GM21447 (cell line): ENCODE measurements around the gene MRTFB.

ENCODE experiments used
- ATAC-seq: cut with Tn5 transposase; IDR thresholded peaks from one replicate; pipeline ENCODE4 v1.9.1; 2021; ENCODE audit not compliant: unreplicated experiment

MRTFB gene

DNA sequence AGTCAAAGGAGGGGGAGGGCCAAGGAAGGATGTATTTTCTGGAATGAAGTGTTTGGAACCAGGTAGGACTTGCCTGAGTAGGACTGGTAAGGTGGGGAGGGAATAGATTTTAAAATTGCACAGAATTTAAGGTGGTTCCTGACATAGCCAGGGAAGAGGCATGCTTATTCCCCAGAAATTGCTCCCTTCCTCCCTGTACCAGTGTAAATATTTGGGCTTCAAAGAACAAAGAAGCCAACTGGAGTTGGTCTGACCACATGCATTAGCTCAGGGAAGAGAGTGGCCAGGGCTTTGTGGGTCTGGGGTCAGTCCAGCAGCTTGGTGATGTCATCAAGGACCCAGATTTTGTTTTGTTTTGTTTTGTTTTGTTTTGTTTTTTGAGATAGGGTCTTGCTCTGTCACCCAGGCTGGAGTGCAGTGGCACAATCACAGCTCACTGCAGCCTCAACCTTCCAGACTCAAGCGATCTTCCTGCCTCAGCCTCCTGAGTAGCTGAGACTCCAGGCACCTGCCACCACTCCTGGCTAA, 9.3 kb upstream of the MRTFB start:
- no peak for ATAC-seq

DNA sequence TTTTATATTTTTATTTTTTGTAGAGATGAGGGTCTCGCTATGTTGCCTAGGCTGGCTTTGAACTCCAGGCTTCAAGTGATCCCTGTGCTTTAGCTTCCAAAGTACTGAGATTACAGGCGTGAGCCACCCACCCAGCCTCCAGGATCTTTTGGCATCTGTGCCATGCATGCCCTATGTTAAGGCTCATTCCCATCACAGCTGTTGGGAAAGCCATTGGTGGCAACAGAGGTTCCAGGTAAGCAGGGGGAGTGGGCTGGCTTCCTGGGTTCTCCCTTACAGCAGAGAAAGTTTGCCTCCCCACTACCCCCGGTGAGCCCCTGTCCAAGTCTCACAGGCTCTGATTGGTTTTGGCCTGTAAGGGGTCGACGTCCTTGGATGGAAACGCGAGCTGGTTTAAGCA, 8.9 kb upstream of the MRTFB start:
- ATAC-seq = no peak

DNA sequence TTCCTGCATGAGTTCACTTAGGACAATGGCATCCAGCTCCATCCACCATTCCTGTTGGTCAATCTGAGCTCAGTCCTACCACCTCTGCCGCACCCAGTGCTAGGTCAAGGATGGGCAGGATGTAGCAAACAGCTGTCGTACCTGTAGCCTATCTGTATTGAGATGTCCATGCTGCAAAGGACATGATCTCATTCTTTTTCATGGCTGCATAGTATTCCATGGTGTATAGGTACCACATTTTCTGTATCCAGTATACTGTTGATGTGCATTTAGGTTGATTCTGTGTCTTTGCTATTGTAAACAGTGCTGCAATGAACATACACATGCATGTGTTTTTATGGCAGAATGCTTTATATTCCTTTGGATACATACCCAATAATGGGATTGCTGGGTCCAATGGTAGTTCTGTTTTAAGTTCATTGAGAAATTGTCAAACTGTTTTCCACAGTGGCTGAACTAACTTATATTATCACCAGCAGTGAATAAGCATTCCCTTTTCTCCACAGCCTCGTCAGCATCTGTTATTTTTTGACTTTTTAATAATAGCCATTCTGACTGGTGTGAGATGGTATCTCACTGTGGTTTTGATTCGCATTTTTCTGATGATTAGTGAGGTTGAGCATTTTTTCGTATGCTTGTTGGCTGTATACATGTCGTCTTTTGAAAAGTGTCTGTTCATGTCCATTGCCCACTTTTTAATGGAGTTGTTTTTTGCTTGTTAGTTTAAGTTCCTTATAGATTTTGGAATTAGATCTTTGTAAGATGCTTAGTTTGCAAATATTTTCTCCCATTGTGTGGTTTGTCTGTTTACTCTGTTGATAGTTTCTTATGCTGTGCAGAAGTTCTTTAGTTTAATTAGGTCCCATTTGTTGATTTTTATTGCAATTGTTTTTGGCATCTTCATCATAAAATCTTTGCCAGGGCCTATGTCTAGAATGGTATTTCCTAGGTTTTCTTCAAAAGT, 7.2 kb upstream of the MRTFB start:
- no peak for ATAC-seq

DNA sequence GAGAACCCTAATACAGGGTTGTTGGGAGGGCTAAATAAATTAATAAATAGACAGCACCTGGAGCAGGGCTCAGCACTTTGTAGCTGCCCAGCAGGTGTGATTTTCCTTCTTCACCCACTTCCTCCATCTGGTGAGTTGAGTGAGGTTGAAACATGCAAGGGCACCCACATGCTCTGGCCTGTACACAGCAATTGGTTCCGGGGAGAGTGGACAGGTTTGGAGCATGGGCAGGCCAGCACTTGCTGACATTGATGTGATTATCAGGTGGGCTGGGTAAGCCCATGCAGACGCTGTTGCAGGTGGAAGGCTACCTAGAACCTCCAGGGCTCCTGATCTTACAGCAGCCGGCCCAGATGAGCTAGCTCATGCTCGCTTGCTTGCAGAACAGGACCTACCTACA, 1.3 kb upstream of the MRTFB start:
- ATAC-seq = no peak

DNA sequence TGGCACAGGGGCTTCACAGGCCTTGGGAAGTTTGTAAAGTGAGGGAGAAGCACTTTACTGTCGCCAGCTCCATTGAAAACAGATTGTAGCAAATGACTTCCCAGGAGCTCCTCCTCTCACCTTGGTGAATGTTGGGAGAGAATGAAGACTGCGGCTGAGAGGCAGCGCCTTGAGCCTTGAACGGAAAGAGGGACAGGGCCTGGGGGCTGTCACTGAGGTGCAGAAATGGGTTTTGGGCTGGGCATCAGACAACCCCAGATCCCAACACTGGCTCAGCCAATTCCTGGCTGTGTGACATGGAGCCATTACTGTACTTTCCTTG, 603 bp upstream of the MRTFB start:
- peak; percentile 18 for ATAC-seq

DNA sequence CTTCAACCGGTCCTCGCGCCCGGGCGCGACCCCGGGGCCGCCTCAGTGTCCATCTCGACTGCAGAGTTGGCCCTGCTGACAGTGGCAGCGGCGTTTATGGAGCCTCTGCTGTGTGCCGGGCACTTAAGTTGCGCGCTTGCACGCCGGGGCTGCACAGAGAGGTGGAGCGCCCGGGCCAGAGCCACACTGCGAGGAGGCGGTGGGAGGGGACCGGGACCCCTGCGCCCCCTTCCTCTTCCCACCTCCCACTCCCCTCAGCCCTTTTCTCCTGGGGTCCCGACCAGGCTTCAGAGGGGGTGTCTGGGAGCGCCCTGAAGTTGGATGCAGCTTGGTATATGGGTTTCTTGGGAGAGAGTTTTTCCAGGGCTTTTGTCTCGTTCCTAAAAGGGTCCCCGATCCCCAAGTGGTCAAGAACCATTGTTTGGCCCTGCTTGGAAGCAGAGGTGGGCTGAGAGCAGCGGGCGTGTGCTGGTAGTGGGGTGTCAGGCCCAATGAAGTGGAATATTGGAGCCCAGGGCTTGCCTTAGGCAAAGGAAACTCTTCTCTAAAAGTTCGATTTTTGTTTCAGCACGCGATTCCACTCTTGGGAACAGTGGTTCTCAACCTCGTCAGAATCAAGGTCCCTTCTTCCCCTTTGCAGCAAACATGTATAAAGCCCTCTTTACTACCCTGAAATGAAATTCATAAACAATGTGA, 605 bp downstream of the MRTFB start:
- peak; percentile 46 for ATAC-seq

DNA sequence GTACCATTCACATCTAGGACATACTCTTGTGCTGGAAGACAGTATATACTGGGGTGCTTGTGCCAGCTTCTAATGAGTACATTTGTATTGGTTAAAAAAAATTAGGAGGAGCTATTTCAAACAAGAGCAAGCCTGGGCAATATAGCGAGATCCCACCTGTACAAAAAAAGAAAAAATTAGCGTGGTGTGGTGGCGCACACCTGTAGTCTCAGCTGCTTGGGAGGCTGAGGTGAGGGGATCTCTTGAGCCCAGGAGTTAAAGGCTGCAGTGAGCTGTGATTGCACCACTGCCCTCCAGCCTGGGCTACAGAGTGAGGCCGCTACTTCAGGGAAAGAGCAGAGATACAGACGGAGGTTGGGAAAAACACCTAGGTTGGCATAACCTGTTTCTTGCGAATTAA, 1.2 kb downstream of the MRTFB start:
- no peak for ATAC-seq

DNA sequence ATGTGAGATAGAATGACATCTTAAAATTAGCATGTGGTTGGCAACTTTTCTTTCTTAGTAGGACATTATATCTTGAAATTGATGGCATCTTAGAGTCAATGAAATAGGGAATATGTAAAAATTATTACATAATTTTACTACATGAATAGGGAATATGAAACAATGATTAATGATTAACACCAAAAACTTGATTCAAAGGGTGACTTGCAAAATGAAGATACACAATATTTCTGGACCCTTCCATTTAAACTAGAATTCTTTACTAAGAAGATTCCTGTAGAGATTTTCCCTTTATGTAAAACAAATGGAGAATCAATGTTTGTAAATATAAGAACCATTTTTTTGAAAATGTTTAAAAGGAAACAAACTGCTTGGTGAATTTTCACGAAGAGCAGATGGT, 3.4 kb downstream of the MRTFB start:
- ATAC-seq = no peak

DNA sequence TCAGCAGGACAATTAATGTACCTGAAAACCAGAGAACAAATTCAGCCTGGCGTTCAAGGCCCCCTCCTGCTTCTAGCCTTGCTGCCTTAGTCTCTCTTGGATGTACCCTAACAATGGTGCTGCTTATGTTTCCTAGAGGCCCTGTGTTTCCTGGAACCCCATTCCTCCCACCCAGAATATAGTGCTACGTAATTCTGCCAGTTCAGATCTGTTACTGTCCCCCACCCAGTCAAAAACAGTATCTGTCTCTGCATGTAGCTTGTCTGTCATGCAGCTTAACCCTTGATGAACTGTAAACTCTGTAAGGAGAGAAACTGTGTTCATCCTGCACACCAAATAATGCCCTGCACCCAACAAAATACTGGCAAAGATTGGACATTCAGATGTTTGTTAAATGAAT, 6.8 kb downstream of the MRTFB start:
- no peak for ATAC-seq

DNA sequence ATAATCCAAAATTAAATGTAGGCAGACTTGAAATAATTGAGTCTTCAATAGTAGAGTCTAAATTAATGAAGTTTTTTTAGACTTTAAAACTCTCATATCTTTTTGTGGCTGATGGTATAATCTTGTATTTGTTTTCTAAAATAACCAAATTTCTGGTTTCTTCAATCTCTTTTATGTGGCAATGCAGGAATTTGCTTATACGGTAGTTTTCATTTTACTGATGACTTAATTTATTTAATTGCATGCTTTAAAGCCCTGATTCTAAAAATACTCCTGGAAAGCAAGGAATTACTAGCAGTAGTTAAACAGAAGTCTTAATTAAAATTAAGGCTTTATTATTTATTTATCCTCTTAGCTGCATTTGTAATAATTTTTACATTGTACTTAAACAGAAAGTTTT, 15.4 kb downstream of the MRTFB start:
- no peak for ATAC-seq

DNA sequence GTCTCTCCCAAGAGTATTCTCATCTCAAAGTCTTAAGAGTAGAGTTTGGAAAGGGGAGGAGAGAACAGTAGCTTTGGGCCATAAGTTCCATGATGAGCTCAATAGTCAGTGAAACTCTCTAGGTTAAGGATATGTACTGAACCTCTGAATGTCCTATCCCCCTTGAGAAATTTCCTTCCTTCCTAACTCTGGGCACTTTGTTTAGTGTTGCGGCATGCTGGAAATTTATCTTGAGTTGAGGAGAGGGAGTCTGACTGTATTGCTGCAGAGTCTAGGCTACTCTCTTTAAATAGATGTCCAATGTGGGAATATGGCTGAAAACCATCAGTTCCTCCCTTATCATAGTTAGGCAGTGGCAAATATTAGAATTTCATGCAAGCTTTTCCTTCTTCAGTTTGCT, 16.1 kb downstream of the MRTFB start:
- ATAC-seq = no peak

DNA sequence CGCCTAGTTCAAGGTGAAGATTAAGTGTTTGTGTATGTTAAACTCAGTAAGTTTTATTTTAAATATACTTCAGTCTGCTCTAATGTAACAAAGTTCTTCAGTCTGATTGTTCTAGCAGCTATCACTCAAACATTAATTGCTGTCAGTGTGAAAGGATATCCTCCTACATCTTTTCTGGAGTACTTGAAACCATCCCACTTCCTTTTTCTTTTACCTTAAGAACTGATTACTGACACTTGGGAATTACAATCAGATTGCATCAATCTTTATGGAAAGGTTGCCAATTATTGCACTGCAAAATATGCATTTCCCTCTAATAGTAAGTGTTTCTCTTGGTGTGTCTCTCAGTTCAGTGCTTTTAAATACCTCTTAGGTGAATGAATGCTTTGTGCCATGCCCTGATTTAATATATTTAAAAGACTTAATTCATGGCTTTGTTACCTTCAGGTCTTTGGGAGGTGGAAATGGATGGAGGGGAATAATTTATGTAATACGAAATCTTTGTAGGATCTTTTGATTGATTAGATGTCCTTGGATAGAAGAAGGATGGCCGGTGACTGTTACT, 16.6 kb downstream of the MRTFB start:
- ATAC-seq = no peak

DNA sequence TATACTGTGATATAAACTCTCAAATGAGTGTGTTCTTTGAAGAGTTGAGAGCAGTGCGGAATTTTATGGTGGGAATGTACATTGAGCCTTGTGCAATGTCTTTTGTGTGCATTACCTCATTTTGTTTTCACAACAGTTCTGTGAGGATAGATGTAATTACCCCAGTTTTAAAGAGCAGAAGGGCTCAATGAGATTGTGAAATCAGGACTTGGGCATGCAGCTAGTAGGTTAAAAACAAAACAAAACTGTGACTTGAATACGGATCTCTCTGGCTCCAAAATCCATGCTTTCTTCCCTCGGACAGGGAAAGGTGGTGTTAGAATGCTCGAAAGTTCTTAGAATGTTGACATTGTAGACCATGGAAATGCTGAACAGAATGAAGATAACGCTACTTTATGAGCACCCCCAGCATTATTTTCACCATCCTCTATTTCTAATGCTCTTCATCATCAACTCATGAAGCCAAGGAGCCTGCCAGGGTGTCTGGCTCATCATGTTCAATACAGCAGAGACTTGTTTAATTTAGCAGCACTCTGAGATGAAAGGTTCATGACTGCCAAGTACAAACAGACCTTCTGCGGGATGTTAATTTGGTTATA, 17.1 kb downstream of the MRTFB start:
- no peak for ATAC-seq

DNA sequence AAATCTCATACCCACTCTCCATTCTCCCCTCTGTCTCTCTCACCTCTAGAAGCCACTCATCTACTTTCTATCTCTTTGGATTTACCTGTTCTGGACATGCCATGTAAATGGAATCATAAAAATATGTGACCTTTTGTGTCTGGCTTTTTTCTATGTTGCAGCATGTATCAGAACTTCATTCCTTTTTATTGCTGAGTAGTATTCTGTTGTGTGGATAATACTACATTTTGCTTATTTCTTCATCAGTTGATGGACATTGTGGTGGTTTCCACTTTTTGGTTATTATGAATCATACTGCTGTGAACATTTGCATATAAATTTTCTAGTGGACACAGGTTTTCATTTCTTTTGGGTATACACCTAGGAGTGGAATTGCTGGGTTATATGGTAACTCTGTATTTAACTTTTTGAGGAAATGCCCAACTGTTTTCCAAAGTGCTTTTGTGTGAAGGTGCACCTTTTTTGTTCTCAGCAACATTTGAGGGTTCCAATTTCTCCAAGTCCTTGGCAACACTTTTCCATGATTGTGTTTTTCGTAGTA, 18.2 kb downstream of the MRTFB start:
- ATAC-seq = no peak

DNA sequence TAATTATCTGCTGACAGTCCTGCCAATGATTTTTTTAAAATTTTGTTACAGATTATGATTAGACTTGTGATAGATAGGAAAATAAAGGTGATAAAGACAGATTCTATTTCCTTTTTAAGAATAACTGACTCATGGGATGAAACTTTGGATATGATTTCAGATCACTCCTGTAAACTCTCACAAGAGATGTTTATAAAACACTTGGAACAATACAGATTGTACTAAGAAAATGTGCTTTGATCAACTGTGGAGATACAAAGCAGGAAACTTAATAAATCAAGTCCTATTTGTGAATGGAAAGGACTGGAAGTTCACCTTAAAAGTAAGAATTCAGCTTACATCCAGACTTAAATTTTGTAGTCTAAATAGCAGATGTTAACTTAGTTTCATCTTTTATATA, 21.4 kb downstream of the MRTFB start:
- ATAC-seq = no peak

DNA sequence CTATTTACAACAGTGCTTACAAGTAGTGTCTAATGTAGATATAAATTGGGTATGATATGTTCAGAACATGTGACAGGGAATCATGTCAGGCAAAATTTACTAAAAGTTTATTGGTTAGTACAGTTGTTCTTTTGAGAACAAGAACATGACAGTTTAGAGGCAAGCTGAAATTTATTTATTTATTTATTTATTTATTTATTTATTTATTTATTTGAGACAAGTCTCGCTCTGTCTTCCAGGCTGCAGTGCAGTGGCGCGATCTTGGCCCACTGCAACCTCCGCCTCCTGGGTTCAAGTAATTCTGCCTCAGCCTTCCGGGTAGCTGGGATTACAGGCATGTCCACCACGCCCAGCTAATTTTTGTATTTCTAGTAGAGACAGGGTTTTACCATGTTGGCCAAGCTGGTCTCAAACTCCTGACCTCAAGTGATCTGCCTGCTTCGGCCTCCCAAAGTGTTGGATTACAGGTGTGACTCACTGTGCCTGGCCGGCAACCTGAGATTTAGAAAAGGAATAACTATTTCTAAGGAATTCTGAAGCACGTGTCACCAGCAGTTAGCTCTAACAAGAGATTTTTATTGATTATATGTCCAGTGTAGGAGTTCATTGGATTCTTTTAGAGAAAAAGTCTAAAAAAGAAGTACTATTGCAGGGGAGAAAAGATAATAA, 24.9 kb downstream of the MRTFB start:
- ATAC-seq = no peak

DNA sequence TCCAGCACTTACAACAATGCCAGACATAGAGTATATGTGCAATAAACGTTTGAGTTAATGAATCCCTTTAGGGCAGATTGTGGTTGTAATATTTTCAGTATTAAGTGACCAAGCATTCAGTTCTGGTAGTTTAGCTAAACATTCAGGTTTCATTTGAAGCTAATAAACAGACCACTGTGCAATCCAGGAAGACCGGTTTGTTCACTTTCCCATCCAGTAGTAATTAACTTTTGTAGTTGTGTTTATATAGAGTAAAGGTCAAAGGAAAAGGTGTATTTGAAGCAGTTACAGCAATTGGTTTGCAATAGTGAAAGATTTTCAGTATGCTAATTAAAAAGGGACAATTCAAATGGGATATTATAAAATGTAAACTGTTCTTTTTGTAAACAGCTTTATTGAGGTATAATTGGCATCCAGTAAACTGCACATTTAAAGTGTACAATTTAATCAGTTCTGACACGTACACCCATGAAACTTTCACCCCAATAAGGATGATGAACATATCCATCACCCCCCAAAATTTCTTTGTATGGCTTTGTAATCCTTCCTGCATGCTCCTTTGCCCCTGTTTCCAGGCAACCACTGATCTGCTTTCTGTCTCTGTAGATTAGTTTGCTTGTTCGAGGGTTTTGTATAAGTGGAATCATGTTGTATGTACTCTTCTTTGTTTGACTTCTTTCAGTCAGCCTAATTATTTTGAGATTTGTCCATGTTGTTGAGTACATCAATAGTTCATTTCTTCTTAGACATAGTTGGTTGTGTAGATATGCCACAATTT, 26.3 kb downstream of the MRTFB start:
- no peak for ATAC-seq

DNA sequence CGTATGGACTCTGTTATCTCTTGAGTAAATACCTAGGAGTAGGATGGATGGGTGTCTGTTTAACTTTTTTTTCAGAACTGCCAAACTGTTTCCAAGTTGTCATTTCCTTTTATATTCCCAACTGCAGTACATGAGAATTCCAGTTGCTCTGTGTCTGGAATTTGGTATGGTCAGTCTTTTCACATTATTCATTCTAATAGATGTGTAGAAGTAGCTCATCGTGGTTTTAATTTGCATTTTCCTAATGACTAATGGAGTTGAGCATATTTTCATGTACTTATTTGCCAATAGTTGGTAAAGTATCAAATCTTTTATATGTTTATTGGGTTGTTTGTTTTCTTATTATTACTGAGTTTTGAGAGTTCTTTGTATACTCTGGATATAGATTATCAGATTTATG, 27.0 kb downstream of the MRTFB start:
- no peak for ATAC-seq

DNA sequence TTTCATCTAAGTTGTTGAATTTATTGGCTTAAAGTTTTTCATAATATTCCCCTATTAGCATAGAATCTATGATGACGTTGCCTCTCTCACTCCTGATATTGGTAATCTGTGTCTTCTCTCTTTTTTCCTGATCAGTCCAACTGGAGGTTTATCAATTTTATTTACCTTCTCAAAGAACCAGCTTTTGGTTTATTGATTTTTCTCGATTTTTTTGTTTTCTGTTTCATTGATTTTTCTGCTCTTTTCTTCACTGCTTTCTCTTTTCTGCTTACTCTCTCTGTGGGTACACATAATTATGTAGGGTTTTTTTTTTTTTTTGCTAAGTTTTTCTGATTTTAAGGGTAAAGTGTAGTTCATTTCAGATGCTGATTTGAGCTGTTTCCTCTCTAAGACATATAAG, 29.7 kb downstream of the MRTFB start:
- no peak for ATAC-seq

DNA sequence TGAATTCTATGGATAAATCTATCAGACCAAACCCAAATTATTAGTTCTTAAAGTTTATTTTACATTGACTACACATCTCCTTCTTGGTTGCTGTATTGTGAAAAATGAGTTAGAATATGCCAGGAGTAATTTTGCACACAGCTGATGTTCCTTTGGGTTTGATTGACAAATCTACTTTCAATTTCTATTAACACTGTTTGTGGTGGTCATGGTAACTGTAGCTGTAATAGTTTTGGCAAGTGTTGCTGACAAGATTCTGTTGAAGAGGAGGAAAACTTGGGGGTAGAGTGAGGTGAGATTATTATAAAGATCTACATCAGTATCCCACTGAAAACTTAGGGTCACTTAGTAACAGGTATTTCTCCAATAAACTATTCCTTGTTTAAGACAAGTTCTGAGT, 30.3 kb downstream of the MRTFB start:
- ATAC-seq = no peak
